HepG2 (cell line): ENCODE results near the gene FBXW12. TPM values are rescaled to one million over a fixed set of nuclear protein-coding genes. Genes with fewer than 3 reads are reported as not detected.

Experiments
- BORCS8-MEF2B ChIP-seq: sonication (generic); formaldehyde crosslinking; IDR thresholded peaks from 2 replicates; pipeline ENCODE4 v1.8.0; 2022; ENCODE audit warnings: mild to moderate bottlenecking, missing genetic modification reagents
- GABPB1 ChIP-seq: IDR thresholded peaks from 2 replicates; pipeline ENCODE4 v1.6.1; 2016; ENCODE audit warnings: mild to moderate bottlenecking, missing genetic modification reagents, moderate library complexity, missing compliant biosample characterization
- HIVEP1 ChIP-seq: sonication (generic); formaldehyde crosslinking; IDR thresholded peaks from 2 replicates; pipeline ENCODE4 v1.4.0; 2020; ENCODE audit warnings: mild to moderate bottlenecking, missing genetic modification reagents
- HNF4A ChIP-seq: sonication (generic); formaldehyde crosslinking; IDR thresholded peaks from 2 replicates; pipeline ENCODE4 v1.4.0; 2020; ENCODE audit warnings: missing genetic modification reagents
- KAT8 ChIP-seq: IDR thresholded peaks from 2 replicates; pipeline ENCODE4 v1.6.1; 2016; ENCODE audit warnings: missing genetic modification reagents, missing compliant biosample characterization
- KDM2A ChIP-seq: sonication (generic); formaldehyde crosslinking; IDR thresholded peaks from 2 replicates; pipeline ENCODE4 v1.4.0; 2020; ENCODE audit warnings: low read depth, missing genetic modification reagents, borderline replicate concordance
- MAZ ChIP-seq, 2 experiments: sonication (generic) in 1 of 2; formaldehyde crosslinking in 1 of 2; IDR thresholded peaks; 2 replicates each; pipeline versions ENCODE4 v1.5.0 to v1.6.1; 2012 to 2020; ENCODE audit warnings: low read depth in 2 of 2, mild to moderate bottlenecking in 2 of 2, borderline replicate concordance in 1 of 2, improper control_type of control experiment in 1 of 2, low read length in 1 of 2, missing genetic modification reagents in 1 of 2, moderate library complexity in 1 of 2
- MBD4 ChIP-seq: IDR thresholded peaks from 2 replicates; pipeline ENCODE4 v1.6.1; 2012; ENCODE audit warnings: low read length, inconsistent platforms, borderline replicate concordance
- MED13 ChIP-seq: sonication (generic); formaldehyde crosslinking; IDR thresholded peaks from 2 replicates; pipeline ENCODE4 v1.5.0; 2020; ENCODE audit warnings: missing genetic modification reagents
- NBN ChIP-seq: fragments of 450-650 bp; conservative IDR thresholded peaks from 2 replicates; pipeline ENCODE4 v1.6.1; 2017
- NCOA2 ChIP-seq: sonication (generic); formaldehyde crosslinking; IDR thresholded peaks from 2 replicates; pipeline ENCODE4 v1.8.0; 2022; ENCODE audit warnings: inconsistent platforms
- NONO ChIP-seq, 2 experiments: fragments of 450-650 bp in 1 of 2; sonication (generic) in 1 of 2; formaldehyde crosslinking in 1 of 2; IDR thresholded peaks in 1 of 2; conservative IDR thresholded peaks in 1 of 2; 2 replicates each; pipeline versions ENCODE4 v1.6.1 to v1.8.0; 2017 to 2022; ENCODE audit warnings: mild to moderate bottlenecking in 1 of 2, missing genetic modification reagents in 1 of 2, moderate library complexity in 1 of 2
- PCBP2 ChIP-seq: fragments of 200-400 bp; formaldehyde crosslinking; optimal IDR thresholded peaks from 2 replicates; pipeline ENCODE3; 2018; ENCODE audit warnings: low read length, low read depth; ENCODE audit not compliant: poor library complexity, severe bottlenecking
- PHF21A ChIP-seq: sonication (generic); formaldehyde crosslinking; IDR thresholded peaks from 2 replicates; pipeline ENCODE4 v1.5.0; 2020; ENCODE audit warnings: mild to moderate bottlenecking, missing genetic modification reagents
- PHF5A ChIP-seq: IDR thresholded peaks from one replicate; pipeline ENCODE4 v1.6.1; 2018; ENCODE audit warnings: low read depth, missing genetic modification reagents; ENCODE audit not compliant: unreplicated experiment
- RBM39 ChIP-seq: fragments of 200-400 bp; formaldehyde crosslinking; IDR thresholded peaks from one replicate; pipeline ENCODE4 v1.6.1; 2018; ENCODE audit warnings: antibody characterized with exemption, mild to moderate bottlenecking, low read depth, low read length; ENCODE audit not compliant: poor library complexity, severe bottlenecking
- SMAD3 ChIP-seq: sonication (generic); formaldehyde crosslinking; IDR thresholded peaks from 2 replicates; pipeline ENCODE4 v1.4.0; 2020; ENCODE audit warnings: missing genetic modification reagents
- SMC3 ChIP-seq: IDR thresholded peaks from 2 replicates; pipeline ENCODE4 v1.6.1; 2011; ENCODE audit warnings: low read length, improper control_type of control experiment
- SPEN ChIP-seq: sonication (generic); formaldehyde crosslinking; IDR thresholded peaks from 2 replicates; pipeline ENCODE4 v1.5.1; 2020; ENCODE audit warnings: low read depth, mild to moderate bottlenecking, missing genetic modification reagents
- TMF1 ChIP-seq: sonication (generic); formaldehyde crosslinking; IDR thresholded peaks from 2 replicates; pipeline ENCODE4 v1.8.1; 2022; ENCODE audit warnings: low read depth, missing genetic modification reagents
- TRIM24 ChIP-seq: sonication (generic); formaldehyde crosslinking; IDR thresholded peaks from 2 replicates; pipeline ENCODE4 v1.8.0; 2022; ENCODE audit warnings: mild to moderate bottlenecking, missing genetic modification reagents
- YEATS4 ChIP-seq: sonication (generic); formaldehyde crosslinking; IDR thresholded peaks from 2 replicates; pipeline ENCODE4 v1.4.0; 2020; ENCODE audit warnings: missing genetic modification reagents, borderline replicate concordance
- ZC3H4 ChIP-seq: sonication (generic); formaldehyde crosslinking; IDR thresholded peaks from 2 replicates; pipeline ENCODE4 v1.4.0; 2020; ENCODE audit warnings: missing genetic modification reagents, borderline replicate concordance
- ZKSCAN5 ChIP-seq: sonication (generic); formaldehyde crosslinking; IDR thresholded peaks from 2 replicates; pipeline ENCODE4 v1.5.1; 2020; ENCODE audit warnings: mild to moderate bottlenecking, missing genetic modification reagents
- ZNF121 ChIP-seq: sonication (generic); formaldehyde crosslinking; IDR thresholded peaks from 2 replicates; pipeline ENCODE4 v1.5.0; 2020; ENCODE audit warnings: mild to moderate bottlenecking, missing genetic modification reagents
- ZNF230 ChIP-seq: sonication (generic); formaldehyde crosslinking; IDR thresholded peaks from 2 replicates; pipeline ENCODE4 v1.4.0; 2020; ENCODE audit warnings: mild to moderate bottlenecking, missing genetic modification reagents
- ZNF33B ChIP-seq: sonication (generic); formaldehyde crosslinking; IDR thresholded peaks from 2 replicates; pipeline ENCODE4 v1.5.1; 2020; ENCODE audit warnings: mild to moderate bottlenecking, missing genetic modification reagents
- ZNF367 ChIP-seq: sonication (generic); formaldehyde crosslinking; IDR thresholded peaks from 2 replicates; pipeline ENCODE4 v1.4.0; 2020; ENCODE audit warnings: missing genetic modification reagents, borderline replicate concordance
- ZNF616 ChIP-seq: sonication (generic); formaldehyde crosslinking; IDR thresholded peaks from 2 replicates; pipeline ENCODE4 v1.5.0; 2020; ENCODE audit warnings: low read depth, mild to moderate bottlenecking, missing genetic modification reagents
- ZNF768 ChIP-seq: sonication (generic); formaldehyde crosslinking; IDR thresholded peaks from 2 replicates; pipeline ENCODE4 v1.4.0; 2020; ENCODE audit warnings: missing genetic modification reagents
- ZNF792 ChIP-seq: IDR thresholded peaks from 2 replicates; pipeline ENCODE4 v1.6.1; 2016
- ZNF83 ChIP-seq: sonication (generic); formaldehyde crosslinking; IDR thresholded peaks from 2 replicates; pipeline ENCODE4 v1.4.0; 2020; ENCODE audit warnings: missing genetic modification reagents, mild to moderate bottlenecking, borderline replicate concordance
- polyA plus RNA-seq, 8 experiments: library from polyadenylated mRNA; depleted of rRNA in 3 of 8; stranded (reverse) in 7 of 8; unstranded in 1 of 8; fragments of >200 nt; fragmentation: Illumina TruSeq in 4 of 8; extraction: Trizol in 4 of 8; gene quantifications; 2 replicates each; pipeline versions ENCODE4 v1.2.1 to v1.2.3, GENCODE V29; 2011 to 2016; ENCODE audit warnings: low read depth in 4 of 8, missing spikeins in 1 of 8, mixed read lengths in 1 of 8; ENCODE audit not compliant: insufficient read depth in 1 of 8
- total RNA-seq, 5 experiments: library from RNA; depleted of rRNA; stranded (reverse); fragments of >200 nt; fragmentation: Illumina TruSeq; extraction: Trizol; gene quantifications; 2 replicates each; pipeline ENCODE4 v1.2.3, GENCODE V29; 2016; ENCODE audit warnings: low read depth in 1 of 5
- TF ChIP-seq, protein P1 (sequence below): sonication (generic); formaldehyde crosslinking; IDR thresholded peaks from 2 replicates; pipeline ENCODE4 v1.4.0; 2020; ENCODE audit warnings: missing genetic modification reagents

FBXW12 gene
- total and polyA plus RNA-seq, 2 of the 13 experiments (the other 11 are each of a cell fraction or from before 2014, with no cell fraction given) = not detected

DNA sequence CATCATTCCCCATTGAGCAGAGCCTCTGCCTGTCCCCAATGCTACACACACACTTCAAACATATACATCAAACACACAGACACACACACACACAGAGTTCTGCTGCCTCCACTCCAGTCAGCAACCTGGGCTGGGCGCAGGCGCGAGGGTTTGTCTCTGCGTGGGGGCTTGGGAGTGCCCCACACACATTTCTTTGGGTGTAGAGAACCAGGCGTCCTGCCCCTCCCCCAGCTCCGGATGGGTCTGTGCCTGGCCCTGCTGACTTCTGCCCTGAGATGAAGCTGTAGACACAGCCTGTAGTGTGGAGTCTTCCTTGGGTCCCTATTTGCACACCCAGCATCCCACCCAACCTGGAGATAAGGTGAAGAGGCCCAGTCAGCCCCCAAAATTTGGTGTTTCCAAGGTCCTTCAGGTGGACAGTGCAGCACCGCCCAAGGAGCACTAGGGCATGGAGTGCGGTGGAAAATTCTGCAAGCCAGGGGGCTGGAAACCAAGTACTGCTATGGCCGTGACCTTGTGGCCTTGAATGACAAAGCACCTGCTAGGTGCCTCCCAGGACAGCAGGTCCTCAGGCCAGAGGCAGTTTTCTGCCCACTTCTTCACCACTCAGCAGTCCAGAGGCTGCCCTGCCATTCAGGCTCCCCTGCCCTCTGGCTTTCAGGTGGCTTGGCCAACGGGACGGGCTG is 26.8 kb downstream of the FBXW12 start (continued):
- TF ChIP-seq, protein P1, sequence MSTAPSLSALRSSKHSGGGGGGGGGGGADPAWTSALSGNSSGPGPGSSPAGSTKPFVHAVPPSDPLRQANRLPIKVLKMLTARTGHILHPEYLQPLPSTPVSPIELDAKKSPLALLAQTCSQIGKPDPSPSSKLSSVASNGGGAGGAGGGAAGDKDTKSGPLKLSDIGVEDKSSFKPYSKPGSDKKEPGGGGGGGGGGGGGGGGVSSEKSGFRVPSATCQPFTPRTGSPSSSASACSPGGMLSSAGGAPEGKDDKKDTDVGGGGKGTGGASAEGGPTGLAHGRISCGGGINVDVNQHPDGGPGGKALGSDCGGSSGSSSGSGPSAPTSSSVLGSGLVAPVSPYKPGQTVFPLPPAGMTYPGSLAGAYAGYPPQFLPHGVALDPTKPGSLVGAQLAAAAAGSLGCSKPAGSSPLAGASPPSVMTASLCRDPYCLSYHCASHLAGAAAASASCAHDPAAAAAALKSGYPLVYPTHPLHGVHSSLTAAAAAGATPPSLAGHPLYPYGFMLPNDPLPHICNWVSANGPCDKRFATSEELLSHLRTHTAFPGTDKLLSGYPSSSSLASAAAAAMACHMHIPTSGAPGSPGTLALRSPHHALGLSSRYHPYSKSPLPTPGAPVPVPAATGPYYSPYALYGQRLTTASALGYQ (CRISPR knock-in tag) = no peak
- 0 out of 2 replicates have a peak, but pooled peaks have one; percentile 18 for TF ChIP-seq ZNF121 (CRISPR knock-in tag)
- TF ChIP-seq ZC3H4 (CRISPR knock-in tag) = no peak
- TF ChIP-seq NONO (IDR thresholded peaks at IDR 0.05) = no peak
- no peak; the same call in 1 of the 2 replicates for TF ChIP-seq NONO (CRISPR knock-in tag; conservative IDR thresholded peaks at IDR 0.05)
- no peak for TF ChIP-seq HIVEP1 (CRISPR knock-in tag)
- peak; percentile 71 for TF ChIP-seq KDM2A (CRISPR knock-in tag)
- TF ChIP-seq ZNF768 (CRISPR knock-in tag) = no peak
- no peak for TF ChIP-seq GABPB1 (CRISPR knock-in tag)
- TF ChIP-seq MED13 (CRISPR knock-in tag) = no peak
- TF ChIP-seq ZNF33B (CRISPR knock-in tag) = no peak
- no peak for TF ChIP-seq TMF1 (CRISPR knock-in tag)
- no peak for TF ChIP-seq ZNF230 (CRISPR knock-in tag)
- no peak for TF ChIP-seq PHF5A (CRISPR knock-in tag)
- TF ChIP-seq NCOA2 (CRISPR knock-in tag) = no peak
- TF ChIP-seq ZNF83 (CRISPR knock-in tag) = no peak
- TF ChIP-seq YEATS4 (CRISPR knock-in tag) = no peak
- no peak for TF ChIP-seq TRIM24 (CRISPR knock-in tag)
- TF ChIP-seq HNF4A = no peak
- TF ChIP-seq MBD4 = peak; percentile 45; the same call in 1 of the 2 replicates
- TF ChIP-seq PHF21A = no peak
- peak; percentile 61 for TF ChIP-seq BORCS8-MEF2B (CRISPR knock-in tag)
- no peak for TF ChIP-seq SPEN (CRISPR knock-in tag)
- TF ChIP-seq ZNF792 (CRISPR knock-in tag) = no peak
- no peak for TF ChIP-seq PCBP2
- no peak for TF ChIP-seq ZNF616 (CRISPR knock-in tag)
- no peak for TF ChIP-seq NBN
- no peak for TF ChIP-seq ZNF367
- TF ChIP-seq RBM39 = no peak
- no peak for TF ChIP-seq ZKSCAN5
- no peak for TF ChIP-seq MAZ (IDR thresholded peaks at IDR 0.05; ENCODE audit: borderline replicate concordance, low read depth, low read length)
- TF ChIP-seq MAZ (CRISPR knock-in tag; IDR thresholded peaks at IDR 0.05; ENCODE audit: low read depth) = 0 out of 2 replicates have a peak, but pooled peaks have one; percentile 18
- no peak for TF ChIP-seq SMAD3 (CRISPR knock-in tag)
- TF ChIP-seq SMC3 = no peak
- TF ChIP-seq KAT8 (CRISPR knock-in tag) = no peak
